HG02840 (cell line): ENCODE data around the gene TJP1.
"Not testable (repeated sequence)": the region's sequence is repeated elsewhere in the genome, so short reads cannot be mapped to it uniquely, and the experiment has no call there.

Experiments used
- ATAC-seq: cut with Tn5 transposase; IDR thresholded peaks from one replicate; pipeline ENCODE4 v1.9.1; 2021; ENCODE audit warnings: mild to moderate bottlenecking, moderate library complexity, moderate number of reproducible peaks; ENCODE audit not compliant: unreplicated experiment, low FRiP score

Gene TJP1

GRCh38 chr15:29712149-29712885 lies 110.0 kb downstream of the TJP1 start:
- ATAC-seq = no peak

- no peak for ATAC-seq
These were observed 110.7 kb downstream of the TJP1 start for GRCh38 chr15:29711531-29711930.

GRCh38 chr15:29708519-29708918 lies 113.7 kb downstream of the TJP1 start:
- no peak for ATAC-seq

GRCh38 chr15:29704950-29705597 lies 117.2 kb downstream of the TJP1 start:
- no peak for ATAC-seq

GRCh38 chr15:29701151-29701550 lies 121.1 kb downstream of the TJP1 start:
- no peak for ATAC-seq

- no peak for ATAC-seq
These were observed 122.0 kb downstream of the TJP1 start for GRCh38 chr15:29700296-29700695.

GRCh38 chr15:29699791-29700190 lies 122.5 kb downstream of the TJP1 start:
- ATAC-seq = no peak

- ATAC-seq = no peak
These were observed 124.1 kb downstream of the TJP1 start for GRCh38 chr15:29698030-29698701.

GRCh38 chr15:29696950-29697738 lies 125.1 kb downstream of the TJP1 start:
- ATAC-seq = no peak

GRCh38 chr15:29696506-29696905 lies 125.8 kb downstream of the TJP1 start:
- not testable (repeated sequence) for ATAC-seq

- ATAC-seq = no peak
These were observed 126.6 kb downstream of the TJP1 start for GRCh38 chr15:29695489-29696167.

- ATAC-seq = no peak
These were observed 129.0 kb downstream of the TJP1 start for GRCh38 chr15:29693225-29693624.

GRCh38 chr15:29692527-29692926 lies 129.7 kb downstream of the TJP1 start:
- no peak for ATAC-seq

- no peak for ATAC-seq
These were observed 131.3 kb downstream of the TJP1 start for GRCh38 chr15:29690765-29691475.

GRCh38 chr15:29689287-29689986 lies 132.8 kb downstream of the TJP1 start:
- no peak for ATAC-seq

- no peak for ATAC-seq
These were observed 133.6 kb downstream of the TJP1 start for GRCh38 chr15:29688506-29689286.

GRCh38 chr15:29687939-29688505 lies 134.2 kb downstream of the TJP1 start:
- no peak for ATAC-seq
